Effector CD8-positive, alpha-beta T cell (primary cell): ENCODE results near the gene IGF1R.

Source experiments
- DNase-seq: peaks from one replicate; lab custom pipeline; 2025; lab: John Stamatoyannopoulos, UW

The IGF1R gene

DNA sequence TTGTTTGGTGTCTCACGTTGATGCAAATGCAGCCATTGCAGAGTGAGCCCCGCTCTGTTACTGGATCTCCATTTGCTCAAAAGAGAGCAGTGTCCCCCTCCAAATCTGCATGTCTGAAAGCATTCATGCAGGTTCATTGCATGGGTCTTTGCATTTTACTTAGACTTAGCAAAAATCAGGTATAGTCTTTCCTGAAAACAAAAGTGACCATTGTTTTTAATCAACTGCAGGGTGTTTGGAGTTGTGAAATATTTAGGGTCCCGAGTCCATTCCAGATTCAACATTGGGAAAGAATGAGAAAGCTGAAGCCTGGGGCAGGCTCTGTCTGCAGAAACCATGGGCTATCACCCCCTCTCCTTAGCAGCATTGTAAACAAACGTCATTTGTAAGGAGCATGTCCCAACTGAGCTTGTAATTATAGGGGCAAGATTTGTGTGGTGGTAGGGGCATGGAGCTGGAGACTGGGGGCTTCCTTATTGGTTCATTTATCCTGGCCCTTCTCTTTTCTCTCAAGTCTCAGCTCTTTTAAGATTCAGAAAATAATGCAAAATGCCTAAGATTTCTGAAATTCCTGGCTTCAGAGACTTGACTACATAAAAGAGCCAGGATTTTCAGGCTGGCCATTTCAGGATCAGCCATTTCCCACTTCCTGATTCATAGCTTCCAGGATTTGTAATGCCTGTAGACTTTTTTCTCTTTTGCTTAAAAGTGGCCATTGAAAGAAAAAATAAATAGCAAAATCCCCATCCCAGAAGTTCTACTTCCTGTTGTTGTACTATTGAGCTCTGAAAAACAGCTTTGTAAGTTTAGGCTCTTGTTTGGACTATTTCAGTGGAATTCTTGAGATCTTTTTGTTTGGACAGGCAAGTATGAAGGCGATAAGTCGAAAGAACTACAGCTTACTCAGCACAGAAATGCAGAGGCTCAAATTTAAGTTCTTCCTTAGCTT lies 23.0 kb downstream of the IGF1R start:
- DNase-seq, result no peak

DNA sequence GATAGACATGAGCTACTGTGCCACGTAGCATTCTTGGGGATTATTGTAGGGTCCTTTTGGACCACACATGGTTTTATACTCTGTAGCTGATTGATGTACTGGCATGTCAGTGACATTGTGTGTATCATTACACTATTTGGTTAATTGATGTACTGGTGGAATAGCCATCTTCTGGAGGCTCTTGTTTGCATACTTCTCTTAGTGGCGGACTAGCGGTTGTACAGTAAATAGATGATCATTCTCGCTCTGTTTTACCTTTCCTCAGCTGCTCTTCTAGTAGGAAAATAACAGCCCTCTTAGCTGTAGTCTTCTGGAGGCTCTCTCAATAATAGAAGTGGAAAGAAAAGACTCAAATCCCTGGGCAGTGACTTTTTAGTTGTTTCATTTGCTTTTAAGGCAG lies 24.8 kb downstream of the IGF1R start:
- no peak for DNase-seq

DNA sequence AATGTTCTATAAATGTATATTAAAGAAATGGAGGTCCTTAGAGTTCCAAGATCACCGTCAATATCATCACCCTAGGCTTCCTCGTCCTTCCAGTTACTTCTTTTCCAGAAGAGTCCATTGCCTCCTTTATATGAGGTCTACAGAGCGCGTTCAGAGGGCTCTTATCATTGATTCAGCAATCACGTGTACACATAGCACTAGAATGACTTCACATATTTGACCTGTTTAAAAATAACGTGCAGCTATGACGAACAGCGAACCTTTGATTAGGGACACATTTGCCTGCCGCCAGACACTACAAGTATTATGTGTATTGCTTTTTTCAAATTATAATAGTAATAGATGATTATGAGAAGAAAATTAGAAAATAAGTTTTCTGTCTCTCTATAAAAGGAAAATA lies 26.0 kb downstream of the IGF1R start:
- no peak for DNase-seq

DNA sequence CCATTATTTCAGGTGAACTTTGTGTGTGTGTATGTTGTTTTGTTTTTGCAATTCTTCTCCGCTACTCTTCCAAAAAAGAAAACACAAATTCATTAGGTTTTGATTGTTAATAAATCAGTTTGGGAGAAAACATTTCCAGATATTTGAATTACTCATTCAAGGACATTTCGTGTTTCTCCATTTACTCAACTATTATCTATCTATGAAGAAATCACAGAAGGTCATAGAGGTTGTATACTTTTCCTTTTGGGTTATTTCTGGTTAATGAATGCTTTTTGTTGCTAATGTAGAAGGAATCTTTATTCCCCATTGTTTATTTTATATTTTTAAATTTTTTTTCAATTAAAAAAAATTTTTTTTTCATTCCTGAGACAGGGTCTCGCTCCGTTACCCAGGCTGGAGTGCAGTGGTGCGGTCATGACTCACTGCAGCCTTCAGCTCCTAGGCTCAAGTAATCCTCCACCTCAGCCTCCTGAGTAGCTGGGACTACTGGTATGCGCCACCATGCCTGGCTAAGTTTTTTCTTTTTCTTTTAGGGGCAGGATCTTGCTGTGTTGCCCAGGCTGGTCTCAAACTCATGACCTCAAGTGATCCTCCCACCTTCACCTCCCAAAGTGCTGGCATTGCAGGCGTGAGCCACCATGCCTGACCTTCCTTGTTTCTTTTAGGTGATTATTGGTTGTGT lies 28.4 kb downstream of the IGF1R start:
- DNase-seq, result no peak

DNA sequence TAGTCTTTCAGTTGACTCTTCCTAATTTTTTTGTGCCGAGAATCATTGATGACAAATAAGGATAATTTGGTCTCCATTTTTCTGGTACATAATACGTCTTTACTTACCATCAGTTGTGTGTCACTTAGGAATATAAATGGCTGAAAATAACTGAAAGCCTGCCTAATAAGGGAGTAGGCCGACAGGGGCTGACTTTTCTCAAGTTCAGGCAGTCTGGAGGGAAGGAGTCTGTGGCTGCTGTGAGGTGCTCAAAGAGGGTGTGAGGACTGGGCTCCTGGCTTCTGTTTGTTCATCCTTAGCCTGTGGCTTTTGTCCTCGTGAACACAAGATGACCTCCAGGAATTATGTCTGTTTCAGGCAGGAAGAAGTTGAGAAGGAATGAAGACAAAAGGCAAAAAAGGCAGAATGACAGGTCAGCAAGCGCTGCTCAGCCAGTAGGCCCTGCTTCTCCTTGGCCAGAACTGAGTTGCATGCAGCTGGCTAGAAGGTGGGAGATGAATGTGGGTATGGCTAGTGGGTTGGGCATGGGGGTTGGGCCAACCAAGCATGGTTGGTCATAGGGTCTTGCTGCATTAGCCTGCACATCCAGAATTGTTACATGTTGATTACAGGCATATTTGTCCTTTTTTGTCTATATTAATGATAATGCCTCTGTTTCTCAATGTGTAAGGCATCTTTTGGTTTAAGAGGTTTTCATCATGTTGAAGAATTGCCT lies 29.2 kb downstream of the IGF1R start:
- no peak for DNase-seq

DNA sequence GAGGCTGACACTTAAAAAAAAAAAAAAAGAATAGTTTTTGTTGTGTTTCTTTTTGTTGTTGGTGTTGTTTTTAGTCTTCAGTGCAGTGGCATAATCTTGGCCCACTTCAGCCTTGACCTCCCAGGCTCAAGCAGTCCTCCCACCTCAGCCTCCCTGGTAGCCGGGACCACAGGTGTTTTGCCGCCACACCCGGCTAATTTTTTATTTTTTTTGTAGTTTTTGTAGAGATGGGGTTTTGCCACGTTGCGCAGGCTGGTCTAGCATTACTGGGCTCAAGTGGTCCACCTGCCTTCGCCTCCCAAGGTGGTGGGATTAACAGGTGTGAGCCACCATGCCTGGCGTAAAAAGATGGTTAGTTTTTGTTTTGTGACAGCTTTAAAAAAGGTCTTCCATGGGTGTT lies 30.1 kb downstream of the IGF1R start:
- no peak for DNase-seq

DNA sequence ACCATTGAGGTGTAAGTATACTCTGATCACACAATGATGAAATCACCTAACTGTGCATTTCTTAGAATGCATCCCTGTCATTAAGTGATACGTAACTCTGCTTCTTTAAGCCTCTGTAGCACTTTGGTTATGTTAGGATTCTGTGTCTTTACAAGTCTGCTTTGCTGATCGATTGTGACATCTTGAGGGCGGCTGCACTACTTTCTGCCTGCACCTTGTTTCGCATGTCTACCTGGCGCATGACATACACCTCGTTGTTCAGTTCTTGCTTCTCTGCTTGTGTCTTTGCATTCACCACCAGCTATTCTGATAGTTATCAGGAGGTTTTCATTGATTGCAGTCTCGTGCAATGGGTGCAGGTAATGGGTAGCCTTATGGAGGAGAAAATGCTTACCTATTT lies 32.7 kb downstream of the IGF1R start:
- no peak for DNase-seq

DNA sequence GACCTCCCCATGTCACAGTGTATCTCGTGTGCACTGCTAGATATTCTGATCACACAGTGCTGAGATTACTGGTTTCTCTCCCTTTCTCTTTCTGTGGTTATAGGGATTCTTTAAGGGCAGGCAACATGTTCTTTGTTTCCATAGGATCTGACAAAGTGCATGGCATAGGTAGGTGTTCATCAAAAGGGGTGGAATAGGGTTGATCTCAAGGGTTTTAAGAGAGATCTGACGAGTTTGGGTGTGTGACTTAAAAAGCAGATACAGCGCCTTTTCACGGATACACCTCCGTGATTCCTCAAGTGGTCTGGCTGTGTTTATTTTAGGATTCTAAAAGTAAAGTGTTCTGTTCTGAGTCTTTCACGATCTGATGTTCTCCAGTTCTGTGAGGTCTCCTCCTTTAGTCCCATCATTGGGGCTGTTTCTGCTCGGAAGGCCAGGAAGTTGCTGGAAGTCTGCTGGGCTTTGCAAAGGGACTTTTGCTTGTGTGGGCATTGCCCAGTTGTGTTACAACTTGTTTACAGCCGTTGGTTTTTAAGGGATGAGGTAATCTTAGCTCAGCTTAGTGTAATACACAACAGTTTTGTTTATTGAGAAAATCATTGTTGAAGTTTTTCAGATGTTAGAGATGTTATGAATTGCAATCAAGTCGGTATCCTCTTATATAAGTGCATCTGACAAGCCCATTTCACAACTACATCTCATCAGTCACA lies 34.8 kb downstream of the IGF1R start:
- DNase-seq, result no peak

DNA sequence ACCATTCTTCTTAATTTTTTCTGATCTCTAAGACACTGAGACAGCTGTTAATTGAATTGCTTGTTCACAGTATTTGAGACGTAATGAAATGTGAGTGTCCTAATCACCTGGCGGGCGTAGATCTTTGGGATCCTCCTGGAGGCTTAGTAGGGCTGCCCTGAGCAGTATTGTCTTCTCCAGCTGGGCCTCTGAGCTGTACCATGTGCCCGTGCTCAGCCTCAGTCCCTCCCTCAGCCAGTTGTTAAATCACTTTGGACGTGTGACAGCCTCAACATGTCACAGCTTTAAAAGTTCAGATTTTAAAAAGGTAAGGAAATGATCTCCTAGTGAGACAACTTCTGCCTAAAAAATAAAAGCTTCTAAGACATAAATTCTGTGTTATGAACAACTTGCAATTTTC lies 35.5 kb downstream of the IGF1R start:
- DNase-seq, result no peak

DNA sequence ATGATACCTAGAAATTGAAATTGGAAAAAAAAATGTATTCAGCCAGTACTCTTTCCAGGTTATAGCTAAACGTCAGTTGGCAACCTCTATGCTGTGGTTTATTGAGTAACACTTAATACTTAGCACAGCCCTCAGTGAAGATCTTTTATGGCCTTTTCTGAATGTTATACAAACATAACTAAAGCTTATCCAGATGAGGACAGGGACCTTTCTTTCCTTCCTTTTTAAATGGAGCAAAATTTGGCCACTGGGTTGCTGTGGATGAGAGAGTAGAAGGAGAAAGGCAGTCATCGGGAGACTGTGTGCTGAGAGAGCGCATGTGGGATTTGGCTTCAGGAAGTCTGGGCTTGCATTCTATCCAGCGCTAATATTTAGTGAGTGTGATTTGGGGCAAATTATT lies 36.1 kb downstream of the IGF1R start:
- no peak for DNase-seq

DNA sequence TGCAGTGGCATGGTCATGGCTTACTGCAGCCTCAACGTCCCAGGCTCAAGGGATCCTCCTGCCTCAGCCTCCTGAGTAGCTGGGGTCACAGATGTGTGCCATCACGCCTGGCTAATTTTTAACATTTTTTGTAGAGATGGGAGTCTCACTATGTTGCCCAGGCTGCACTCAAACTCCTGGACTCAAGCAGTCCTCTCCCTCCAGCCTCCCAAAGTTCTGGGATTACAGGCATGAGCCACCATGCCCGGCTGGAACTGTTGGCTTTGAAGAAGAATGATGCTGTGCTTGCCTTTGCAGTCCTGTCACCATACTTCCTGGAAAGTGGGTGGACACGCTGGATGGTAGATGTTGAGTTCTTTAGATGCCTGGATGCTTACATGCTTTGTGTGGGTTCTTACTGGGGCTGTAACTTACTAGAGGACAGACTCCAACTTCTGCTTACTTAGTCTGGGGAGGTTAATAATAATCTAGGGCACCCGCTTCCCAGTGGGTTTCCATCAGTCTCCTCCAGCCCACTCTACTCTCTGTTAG lies 36.7 kb downstream of the IGF1R start:
- no peak for DNase-seq

DNA sequence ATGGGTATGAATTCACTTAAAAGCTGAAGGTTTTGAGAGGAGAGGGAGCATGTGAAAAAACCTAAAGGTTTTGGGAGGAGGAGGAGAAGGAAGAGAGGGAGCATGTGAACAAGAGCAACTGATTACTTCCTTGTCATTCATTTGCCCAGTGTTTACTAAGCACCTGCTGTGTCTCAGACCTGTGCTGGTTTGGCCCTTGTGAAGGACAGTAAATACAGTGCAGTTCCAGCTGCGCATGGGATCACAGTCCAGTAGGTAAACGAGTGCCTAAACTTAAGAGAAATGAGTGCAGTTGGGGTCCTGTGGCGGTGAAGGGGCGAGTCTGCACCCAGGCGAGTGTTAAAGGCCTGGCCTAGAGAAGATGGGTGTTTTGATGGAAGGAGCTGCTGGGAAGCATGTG lies 38.6 kb downstream of the IGF1R start:
- DNase-seq, result no peak

DNA sequence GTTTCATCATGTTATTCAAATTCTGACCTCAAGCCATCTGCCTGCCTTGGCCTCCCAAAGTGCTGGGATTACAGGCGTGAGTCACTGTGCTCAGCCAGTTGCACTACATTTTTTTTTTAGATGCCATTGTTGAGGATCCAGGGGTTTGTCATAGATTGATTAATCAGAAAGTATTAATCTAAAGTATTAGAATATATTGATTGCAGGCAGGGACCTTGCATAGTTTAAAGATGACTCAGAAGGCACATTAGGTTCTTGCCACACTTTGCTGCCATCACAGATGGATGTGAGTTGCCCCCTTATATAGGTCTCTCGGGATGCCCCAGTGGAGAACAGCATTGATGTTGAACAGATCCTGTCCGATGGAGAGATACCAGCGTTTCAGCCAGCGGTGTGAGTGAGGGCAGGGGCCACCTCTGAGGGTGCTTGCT lies 41.1 kb downstream of the IGF1R start:
- no peak for DNase-seq

DNA sequence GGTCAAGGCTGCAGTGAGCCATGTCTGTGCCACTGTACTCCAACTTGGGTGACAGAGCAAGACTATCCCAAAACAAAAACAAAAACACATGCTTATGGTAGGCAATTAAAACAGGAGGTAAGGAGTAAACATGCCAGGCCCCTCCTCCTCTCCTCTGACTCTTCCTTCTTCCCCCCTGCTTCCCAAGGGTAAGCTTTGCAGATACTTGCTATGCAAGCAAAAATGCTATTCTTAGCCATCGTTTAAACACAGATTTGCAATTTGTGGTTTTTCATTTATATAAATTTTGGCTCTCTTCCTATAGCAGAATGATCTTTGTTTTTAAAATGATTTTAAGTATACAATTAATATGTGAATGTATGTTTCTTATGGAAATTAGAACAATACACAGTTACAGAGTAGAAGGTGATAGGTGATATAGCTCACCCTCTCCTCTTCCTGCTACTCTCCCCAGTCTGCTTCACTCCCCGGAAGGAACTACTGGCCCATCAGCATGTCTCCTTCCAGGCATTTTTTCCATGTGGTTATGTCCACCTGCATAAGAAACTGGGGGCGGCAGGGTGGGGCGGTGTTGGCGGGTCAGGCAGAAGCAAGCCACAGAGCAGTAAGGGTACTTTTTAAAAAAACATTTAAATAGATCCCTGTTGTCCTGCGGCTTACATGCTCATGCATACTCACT lies 42.1 kb downstream of the IGF1R start:
- DNase-seq, result no peak

DNA sequence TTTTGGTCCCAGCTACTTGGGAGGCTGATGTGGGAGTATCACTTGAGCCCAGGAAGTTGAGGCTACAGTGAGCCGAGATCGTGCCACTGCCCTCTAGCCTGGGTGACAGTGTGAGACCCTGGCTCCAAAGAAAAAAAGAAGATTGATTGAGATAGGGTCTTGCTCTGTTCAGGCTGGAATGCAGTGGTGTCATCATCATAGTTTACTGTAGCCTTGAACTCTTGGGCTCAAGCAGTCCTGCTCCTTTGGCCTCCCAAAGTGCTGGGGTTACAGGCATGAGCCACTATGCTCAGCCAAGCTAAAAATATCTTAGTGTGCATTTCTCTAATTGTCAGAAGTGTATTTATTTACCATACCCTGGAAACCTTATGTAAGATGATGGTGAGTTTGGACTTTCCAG lies 43.9 kb downstream of the IGF1R start:
- DNase-seq, result no peak

DNA sequence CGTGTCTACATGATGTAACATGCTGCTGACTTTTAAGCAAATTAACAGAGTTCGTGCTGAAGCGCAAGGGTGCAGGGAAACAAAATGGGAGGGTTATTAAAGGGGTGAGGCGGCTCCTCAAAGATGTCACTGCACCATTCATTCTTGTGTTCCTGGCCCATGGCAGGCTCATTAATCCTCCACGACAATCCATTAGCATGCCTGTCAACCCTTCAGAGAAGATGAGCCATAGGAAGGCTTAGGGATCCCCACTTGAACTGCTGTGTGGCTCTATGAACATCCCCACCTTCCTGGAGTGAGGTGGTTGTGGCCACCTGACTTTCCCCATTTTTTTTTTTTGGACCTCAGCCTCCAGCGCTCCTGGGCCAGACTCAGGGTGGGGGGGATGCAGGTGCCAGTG lies 45.8 kb downstream of the IGF1R start:
- DNase-seq, result no peak

DNA sequence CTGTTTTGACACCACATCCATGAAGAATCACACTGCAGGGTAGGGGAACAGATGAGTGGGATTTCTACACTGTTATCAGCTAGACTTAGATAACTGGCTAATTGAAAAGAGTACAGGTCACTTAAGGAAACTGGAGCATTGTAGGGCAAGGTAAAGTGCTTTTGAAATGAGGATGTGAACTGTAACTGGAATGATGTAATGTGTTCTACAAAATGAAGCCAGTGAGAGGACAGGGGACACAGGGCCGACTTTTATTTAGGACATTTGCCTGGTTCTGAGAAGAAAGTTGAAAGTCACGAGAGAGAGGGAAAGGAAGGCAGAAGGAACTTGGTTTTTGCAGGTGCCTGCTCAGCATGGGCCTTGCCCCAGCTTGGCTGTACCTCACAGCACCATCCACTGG lies 50.5 kb downstream of the IGF1R start:
- no peak for DNase-seq

DNA sequence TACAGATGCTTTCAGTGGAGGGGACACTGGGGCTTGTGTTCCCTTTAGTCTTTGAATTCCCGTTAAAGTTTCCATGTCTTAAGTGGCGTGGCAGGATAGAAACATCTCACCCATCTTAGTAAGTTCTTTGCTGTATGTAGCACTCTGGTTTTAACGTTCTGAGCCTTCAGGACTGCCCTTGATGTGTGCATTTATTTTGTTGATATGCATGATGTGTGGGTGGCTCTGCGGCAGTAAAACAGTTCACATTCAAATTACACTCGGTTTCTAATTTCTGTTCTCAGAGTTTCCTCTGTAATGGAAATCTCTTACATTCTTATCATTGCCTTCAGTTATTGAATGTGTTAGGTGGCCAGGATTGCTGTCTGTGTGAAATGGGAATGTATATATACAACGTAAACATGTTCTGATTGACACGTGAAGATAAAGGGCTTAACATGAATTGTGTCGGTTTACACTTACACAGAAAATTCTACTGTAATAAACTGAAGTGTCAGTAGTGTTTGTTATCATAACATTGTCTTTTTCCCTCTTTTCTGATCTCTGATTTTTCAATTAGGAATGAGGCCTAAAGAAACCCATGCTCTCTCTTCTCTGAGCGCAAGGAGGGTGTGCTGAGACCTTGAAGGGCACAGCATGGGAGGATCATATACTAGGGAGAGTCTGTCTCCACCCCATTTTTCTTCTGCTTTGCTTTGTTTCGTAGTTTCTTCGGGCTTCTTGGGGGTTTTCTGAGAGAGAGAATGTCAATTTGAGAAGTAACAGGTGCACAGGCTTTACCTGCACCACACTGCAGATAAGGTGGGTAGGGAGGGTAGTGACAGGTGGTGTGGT lies 51.5 kb downstream of the IGF1R start:
- DNase-seq, result no peak

DNA sequence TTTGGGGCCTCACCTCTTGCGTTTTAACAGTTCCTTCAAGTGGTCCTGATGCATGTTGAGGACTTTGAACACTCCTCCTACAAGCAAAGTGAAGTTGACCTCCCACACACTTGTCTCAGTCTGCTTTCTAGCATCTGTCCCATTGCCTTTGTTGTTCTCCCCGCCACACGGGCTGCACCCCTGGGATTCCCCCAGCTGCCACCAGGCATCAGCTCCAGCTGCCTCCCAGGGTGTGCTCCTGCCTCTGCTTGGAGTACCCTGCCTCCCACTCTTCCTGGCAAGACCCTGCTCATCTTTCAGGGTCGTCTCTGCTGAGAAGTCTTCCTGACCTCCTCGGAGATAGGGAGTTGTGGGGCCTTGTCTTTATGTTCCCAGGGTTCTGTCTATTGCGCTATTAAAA lies 52.2 kb downstream of the IGF1R start:
- DNase-seq, result no peak

DNA sequence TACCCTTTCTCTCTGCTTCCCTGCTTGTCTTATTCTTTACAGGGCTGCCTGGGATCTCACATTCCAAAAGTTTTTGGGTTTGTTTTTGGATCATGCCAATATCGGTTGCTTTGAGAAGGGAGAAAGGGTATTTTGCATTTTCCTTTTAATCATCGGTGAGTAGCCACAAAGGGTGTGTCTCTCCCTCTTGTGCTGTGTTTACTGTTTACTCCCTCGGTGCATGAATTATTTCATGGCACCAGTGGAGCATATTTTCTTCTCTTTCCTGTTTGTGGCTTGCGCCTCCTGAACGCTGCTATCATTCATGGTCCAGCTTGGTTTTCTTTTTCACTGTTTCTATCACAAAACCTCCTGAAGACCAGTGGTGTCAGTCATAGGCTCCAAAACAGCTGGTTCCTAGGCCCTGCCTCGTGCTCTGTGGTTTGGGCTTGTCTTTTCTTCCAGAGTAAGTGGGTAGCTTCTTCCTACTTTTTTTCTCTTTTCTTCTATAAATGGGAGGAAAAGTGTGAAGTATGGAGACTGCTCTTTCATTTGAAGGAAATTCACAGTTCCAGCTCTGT lies 54.9 kb downstream of the IGF1R start:
- DNase-seq, result no peak
